ENCODE results near the gene LPO.
A peak's percentile ranks its signal among the peaks of the same experiment; 100 is the strongest.

Gene LPO

GRCh38 chr17:58279016-58279711, 40.8 kb downstream of the LPO start:
- DNase-seq: no peak

GRCh38 chr17:58279736-58280479, 41.5 kb downstream of the LPO start:
- no peak for DNase-seq

GRCh38 chr17:58280480-58281217, 42.3 kb downstream of the LPO start, which contains the start of gene MPO:
Gene MPO, minus strand, starts transcription at chr17:58280935. Its CDS starts 177 bp downstream, at chr17:58280758.
- DNase-seq: no peak

- DNase-seq: peak in 1 of 2 experiments; percentile 2
Measured at GRCh38 chr17:58281511-58282011, 43.2 kb downstream of the LPO start.

- no peak for DNase-seq
Measured at GRCh38 chr17:58282442-58282841, 44.1 kb downstream of the LPO start.

GRCh38 chr17:58283674-58284612, 45.6 kb downstream of the LPO start:
- no peak for DNase-seq

GRCh38 chr17:58284613-58285421, 46.4 kb downstream of the LPO start:
- DNase-seq: no peak

GRCh38 chr17:58285422-58285810, 47.0 kb downstream of the LPO start:
- no peak for DNase-seq

GRCh38 chr17:58289869-58290268, 51.5 kb downstream of the LPO start:
- DNase-seq: no peak

GRCh38 chr17:58291246-58291645, 52.9 kb downstream of the LPO start:
- DNase-seq: no peak

- DNase-seq: no peak
Measured at GRCh38 chr17:58294034-58294433, 55.6 kb downstream of the LPO start.

GRCh38 chr17:58300336-58300735, 62.0 kb downstream of the LPO start:
- DNase-seq: no peak

- DNase-seq: no peak
Measured at GRCh38 chr17:58301504-58302150, 63.2 kb downstream of the LPO start.

- DNase-seq: no peak
Measured at GRCh38 chr17:58302171-58302918, 64.0 kb downstream of the LPO start.

GRCh38 chr17:58302919-58303585, 64.7 kb downstream of the LPO start:
- no peak for DNase-seq

- peak in 1 of 2 experiments; percentile 38 for DNase-seq
Measured at GRCh38 chr17:58303971-58304749, 65.8 kb downstream of the LPO start.

- no peak for DNase-seq
Measured at GRCh38 chr17:58304750-58305486, 66.5 kb downstream of the LPO start.

- DNase-seq: no peak
Measured at GRCh38 chr17:58305626-58306025, 67.2 kb downstream of the LPO start.

Measured in NCI-H446 (cell line).